HG02981 (cell line): ENCODE data around the gene JUND.

ENCODE experiments used
- ATAC-seq: cut with Tn5 transposase; IDR thresholded peaks from one replicate; pipeline ENCODE4 v1.9.1; 2021; ENCODE audit warnings: mild to moderate bottlenecking, moderate library complexity; ENCODE audit not compliant: unreplicated experiment

JUND gene

GRCh38 chr19:18271433-18271841 lies 10.0 kb downstream of the JUND start:
- no peak for ATAC-seq

GRCh38 chr19:18270326-18270725 lies 11.1 kb downstream of the JUND start:
- no peak for ATAC-seq

- ATAC-seq, result no peak
These were observed 12.2 kb downstream of the JUND start for GRCh38 chr19:18269070-18269723.

- no peak for ATAC-seq
These were observed 14.4 kb downstream of the JUND start for GRCh38 chr19:18266771-18267686.

- no peak for ATAC-seq
These were observed 15.8 kb downstream of the JUND start for GRCh38 chr19:18265582-18265981.

- ATAC-seq, result no peak
These were observed 16.4 kb downstream of the JUND start for GRCh38 chr19:18264971-18265540.

GRCh38 chr19:18264137-18264854 lies 17.1 kb downstream of the JUND start:
- ATAC-seq, result no peak

- no peak for ATAC-seq
These were observed 17.9 kb downstream of the JUND start for GRCh38 chr19:18263324-18264136.

GRCh38 chr19:18262917-18263316 lies 18.5 kb downstream of the JUND start:
- ATAC-seq, result no peak

GRCh38 chr19:18262144-18262543 lies 19.3 kb downstream of the JUND start:
- no peak for ATAC-seq

GRCh38 chr19:18261474-18261873 lies 19.9 kb downstream of the JUND start:
- ATAC-seq, result no peak

- no peak for ATAC-seq
These were observed 21.5 kb downstream of the JUND start for GRCh38 chr19:18259893-18260292.

GRCh38 chr19:18257503-18258470 lies 23.6 kb downstream of the JUND start:
- ATAC-seq, result no peak

GRCh38 chr19:18254546-18255503 lies 26.6 kb downstream of the JUND start:
- ATAC-seq, result no peak

- no peak for ATAC-seq
These were observed 27.7 kb downstream of the JUND start for GRCh38 chr19:18253716-18254115.

GRCh38 chr19:18253130-18253529 lies 28.3 kb downstream of the JUND start:
- no peak for ATAC-seq

GRCh38 chr19:18252370-18252717 lies 29.1 kb downstream of the JUND start:
- ATAC-seq, result no peak
